ENCODE results near the gene RGR.

Gene RGR

GRCh38 chr10:84286695-84287094 lies 41.8 kb downstream of the RGR start:
- H3K27ac ChIP-seq: no peak overlapping the region
- H3K27me3 ChIP-seq: peaks cover 12% of the 10 kb centered on the region
- no peaks in the 10 kb centered on the region for H3K4me1 ChIP-seq (ENCODE audit: control insufficient read depth in 1 of 2, insufficient read depth in 1 of 2, low read depth in 1 of 2, low read length in 1 of 2)
- no peaks in the 10 kb centered on the region for H3K9me3 ChIP-seq
- no peak for TF ChIP-seq CTCF (IDR thresholded peaks at IDR 0.05)
- no peak overlapping the region for H3K4me3 ChIP-seq (ENCODE audit: low read depth in 1 of 2, low read length in 1 of 2)
- no peaks in the 10 kb centered on the region for H3K36me3 ChIP-seq

- H3K9me3 ChIP-seq: no peaks in the 10 kb centered on the region
- H3K4me3 ChIP-seq (ENCODE audit: low read depth in 1 of 2, low read length in 1 of 2): no peak overlapping the region
- no peaks in the 10 kb centered on the region for H3K4me1 ChIP-seq (ENCODE audit: control insufficient read depth in 1 of 2, insufficient read depth in 1 of 2, low read depth in 1 of 2, low read length in 1 of 2)
- H3K36me3 ChIP-seq: no peaks in the 10 kb centered on the region
- no peak for TF ChIP-seq CTCF (IDR thresholded peaks at IDR 0.05)
- no peak overlapping the region for H3K27ac ChIP-seq
- H3K27me3 ChIP-seq: peaks cover 12% of the 10 kb centered on the region
These were observed 43.3 kb downstream of the RGR start for GRCh38 chr10:84288151-84288550.

GRCh38 chr10:84289521-84290200 lies 44.8 kb downstream of the RGR start:
- Histone ChIP-seq H3K27ac (no peak overlapping the region), H3K27me3 (peaks cover 12% of the 10 kb centered on the region), H3K9me3 (no peaks in the 10 kb centered on the region), H3K36me3 (no peaks in the 10 kb centered on the region), H3K4me1 (ENCODE audit: control insufficient read depth in 1 of 2, insufficient read depth in 1 of 2, low read depth in 1 of 2, low read length in 1 of 2) (no peaks in the 10 kb centered on the region), H3K4me3 (ENCODE audit: low read depth in 1 of 2, low read length in 1 of 2) (no peak overlapping the region)
- TF ChIP-seq CTCF (IDR thresholded peaks at IDR 0.05): no peak

GRCh38 chr10:84290235-84290634 lies 45.4 kb downstream of the RGR start:
- Histone ChIP-seq H3K27me3 (peaks cover 12% of the 10 kb centered on the region), H3K27ac (no peak overlapping the region), H3K9me3 (no peaks in the 10 kb centered on the region), H3K4me3 (ENCODE audit: low read depth in 1 of 2, low read length in 1 of 2) (no peak overlapping the region), H3K36me3 (no peaks in the 10 kb centered on the region), H3K4me1 (ENCODE audit: control insufficient read depth in 1 of 2, insufficient read depth in 1 of 2, low read depth in 1 of 2, low read length in 1 of 2) (no peaks in the 10 kb centered on the region)
- no peak for TF ChIP-seq CTCF (IDR thresholded peaks at IDR 0.05)

GRCh38 chr10:84291384-84291783 lies 46.5 kb downstream of the RGR start:
- Histone ChIP-seq H3K27me3 (peaks cover 12% of the 10 kb centered on the region), H3K4me1 (ENCODE audit: control insufficient read depth in 1 of 2, insufficient read depth in 1 of 2, low read depth in 1 of 2, low read length in 1 of 2) (no peaks in the 10 kb centered on the region), H3K27ac (no peak overlapping the region), H3K9me3 (no peaks in the 10 kb centered on the region), H3K4me3 (ENCODE audit: low read depth in 1 of 2, low read length in 1 of 2) (no peak overlapping the region), H3K36me3 (no peaks in the 10 kb centered on the region)
- TF ChIP-seq CTCF (IDR thresholded peaks at IDR 0.05): no peak

All from neutrophil (primary cell).